PC-3 (cell line): ENCODE results near the gene CHST11. TPM values are rescaled to one million over a fixed set of nuclear protein-coding genes. Genes with fewer than 3 reads are reported as not detected.

ENCODE experiments used
- ATAC-seq: fragments of 200-7000 bp; cut with Tn5 transposase; 2 replicates; pipeline ENCODE4 v1.9.1; 2020; ENCODE audit warnings: mild to moderate bottlenecking, moderate library complexity
- BruUV-seq: library from RNA; stranded (reverse); fragments of 400-500 nt; replicated peaks from 2 replicates; lab custom pipeline; 2021; lab: Mats Ljungman, UMichigan
- CTCF ChIA-PET: fragments of 300-600 bp; sonication (Branson Sonifier 250); formaldehyde crosslinking; loops from one replicate; lab custom pipeline; 2022; ENCODE audit warnings: antibody characterized with exemption; lab: Charles Lee
- POLR2A ChIA-PET: fragments of 300-600 bp; sonication (Branson Sonifier 250); formaldehyde crosslinking; loops from one replicate; lab custom pipeline; 2022; ENCODE audit warnings: antibody characterized with exemption; ENCODE audit not compliant: unreplicated experiment; lab: Charles Lee
- DNase-seq: peaks from one replicate; pipeline ENCODE4 v3.0.0-alpha.2; 2015
- H2AFZ ChIP-seq: fragments of 300-600 bp; sonication (generic); 2 replicates; pipeline ENCODE4 v1.6.0; 2016; ENCODE audit warnings: antibody characterized with exemption, low read length
- H3F3A ChIP-seq: fragments of 300-600 bp; sonication (generic); one replicate; pipeline ENCODE4 v1.6.0; 2017; ENCODE audit warnings: antibody characterized with exemption, low read length, control low read depth, mild to moderate bottlenecking; ENCODE audit not compliant: unreplicated experiment
- H3K27ac ChIP-seq: fragments of 300-600 bp; sonication (generic); 2 replicates; pipeline ENCODE4 v1.5.1; 2016; ENCODE audit warnings: mild to moderate bottlenecking, low read length
- H3K27me3 ChIP-seq: fragments of 300-600 bp; sonication (generic); 2 replicates; pipeline ENCODE4 v1.6.1; 2016; ENCODE audit warnings: low read length, mixed read lengths
- H3K36me3 ChIP-seq: fragments of 300-600 bp; sonication (generic); 2 replicates; pipeline ENCODE4 v1.6.1; 2016; ENCODE audit warnings: low read depth, mixed run types, low read length, mixed read lengths
- H3K4me1 ChIP-seq: fragments of 300-600 bp; sonication (generic); 2 replicates; pipeline ENCODE4 v1.5.1; 2016; ENCODE audit warnings: low read length; ENCODE audit not compliant: insufficient read depth
- H3K4me2 ChIP-seq: fragments of 300-600 bp; sonication (generic); 2 replicates; pipeline ENCODE4 v1.6.0; 2016; ENCODE audit warnings: low read length
- H3K4me3 ChIP-seq: fragments of 300-600 bp; sonication (generic); 2 replicates; pipeline ENCODE4 v1.5.1; 2016; ENCODE audit warnings: mild to moderate bottlenecking, low read length, mixed read lengths
- H3K79me2 ChIP-seq: fragments of 300-600 bp; sonication (generic); 2 replicates; pipeline ENCODE4 v1.6.1; 2017; ENCODE audit warnings: low read length, mixed read lengths
- H3K9ac ChIP-seq: fragments of 300-600 bp; sonication (generic); 2 replicates; pipeline ENCODE4 v1.6.0; 2016; ENCODE audit warnings: mild to moderate bottlenecking, low read length
- H3K9me2 ChIP-seq: fragments of 300-600 bp; sonication (generic); replicated peaks from 2 replicates; pipeline ENCODE4 v1.6.1; 2016; ENCODE audit warnings: mixed run types, low read length, mixed read lengths
- H3K9me3 ChIP-seq: fragments of 300-600 bp; sonication (generic); 2 replicates; pipeline ENCODE4 v1.6.1; 2016; ENCODE audit warnings: low read length, mixed read lengths
- H4K20me1 ChIP-seq: fragments of 300-600 bp; sonication (generic); 2 replicates; pipeline ENCODE4 v1.6.1; 2016; ENCODE audit warnings: low read length, mixed read lengths
- EZH2 ChIP-seq: fragments of 300-600 bp; sonication (generic); IDR thresholded peaks from one replicate; pipeline ENCODE4 v1.6.1; 2017; ENCODE audit warnings: antibody characterized with exemption, mild to moderate bottlenecking, low read length; ENCODE audit not compliant: unreplicated experiment
- EZH2phosphoT487 ChIP-seq: fragments of 300-600 bp; sonication (generic); IDR thresholded peaks from 2 replicates; pipeline ENCODE4 v1.6.1; 2018; ENCODE audit warnings: mild to moderate bottlenecking, antibody characterized with exemption, low read length, borderline replicate concordance
- intact Hi-C: fragments of 100-400 bp; cut with micrococcal nuclease; formaldehyde crosslinking; loops from 2 replicates; pipeline ENCODE4 v1.9.0; 2023
- total RNA-seq: library from RNA; depleted of rRNA; stranded (reverse); fragments of >200 nt; gene quantifications from 2 replicates; pipeline ENCODE4 v1.2.3, GENCODE V29; 2014
- TF ChIP-seq, protein P1 (sequence below): fragments of 300-600 bp; sonication (generic); conservative IDR thresholded peaks from 2 replicates; pipeline ENCODE4 v1.5.1; 2017; ENCODE audit warnings: antibody characterized with exemption, low read depth, mild to moderate bottlenecking, low read length

CHST11 gene
- total RNA-seq, 1 experiment from 2014 or later, result 53.5 TPM

DNA sequence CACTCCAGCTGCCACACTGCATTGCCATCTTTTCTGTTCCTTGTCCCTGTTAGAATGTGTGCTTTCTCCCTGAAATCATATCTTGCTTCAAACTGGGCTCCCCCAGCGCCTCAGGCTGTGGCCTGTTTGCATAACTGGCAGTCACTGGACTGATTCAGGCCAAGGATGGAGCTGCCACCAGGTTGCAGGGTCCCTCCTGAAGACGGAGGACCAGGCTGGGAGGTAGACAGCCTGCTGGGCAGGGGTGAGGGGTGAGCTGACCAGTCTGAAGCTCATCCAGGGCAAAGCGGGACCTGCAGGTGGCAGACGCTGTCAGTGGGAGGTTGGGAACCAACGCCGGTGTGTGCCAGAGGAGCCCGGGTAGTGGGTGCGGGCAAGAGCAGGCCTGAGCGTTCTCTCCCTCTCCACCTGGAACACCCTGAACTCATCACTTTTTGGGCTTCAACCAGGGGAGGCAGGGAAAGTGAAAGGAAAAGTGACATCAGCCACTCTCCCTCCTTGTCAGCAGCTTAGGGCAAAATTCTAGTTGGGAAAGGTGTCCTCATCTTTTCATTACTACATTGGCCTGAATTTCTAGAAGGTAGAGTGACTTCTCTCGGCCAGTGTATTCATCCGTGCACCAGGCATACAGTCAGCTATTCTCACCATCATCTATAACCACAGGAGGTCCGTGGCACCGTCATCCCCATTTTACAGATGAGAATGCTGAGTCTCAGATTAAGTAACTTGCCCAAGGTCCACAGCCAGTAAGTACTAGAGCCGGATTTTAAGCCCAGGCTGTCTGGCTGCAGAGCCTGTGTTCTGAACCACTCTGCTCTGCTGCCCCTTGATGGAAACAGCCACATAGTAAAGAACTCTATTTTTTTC lies 282.3 kb downstream of the CHST11 start:
- BruUV-seq, result no TSS peak
- ChIA-PET CTCF (no interaction called here), POLR2A (no interaction called here)
- no peaks in the 10 kb centered on the region for H3F3A ChIP-seq
- no peaks in the 10 kb centered on the region for H4K20me1 ChIP-seq
- no peak overlapping the region for H3K4me2 ChIP-seq
- H3K79me2 ChIP-seq, result no peaks in the 10 kb centered on the region
- H3K27me3 ChIP-seq, result no peaks in the 10 kb centered on the region
- TF ChIP-seq EZH2phosphoT487 (no peak), EZH2 (no peak)
- TF ChIP-seq, protein P1, sequence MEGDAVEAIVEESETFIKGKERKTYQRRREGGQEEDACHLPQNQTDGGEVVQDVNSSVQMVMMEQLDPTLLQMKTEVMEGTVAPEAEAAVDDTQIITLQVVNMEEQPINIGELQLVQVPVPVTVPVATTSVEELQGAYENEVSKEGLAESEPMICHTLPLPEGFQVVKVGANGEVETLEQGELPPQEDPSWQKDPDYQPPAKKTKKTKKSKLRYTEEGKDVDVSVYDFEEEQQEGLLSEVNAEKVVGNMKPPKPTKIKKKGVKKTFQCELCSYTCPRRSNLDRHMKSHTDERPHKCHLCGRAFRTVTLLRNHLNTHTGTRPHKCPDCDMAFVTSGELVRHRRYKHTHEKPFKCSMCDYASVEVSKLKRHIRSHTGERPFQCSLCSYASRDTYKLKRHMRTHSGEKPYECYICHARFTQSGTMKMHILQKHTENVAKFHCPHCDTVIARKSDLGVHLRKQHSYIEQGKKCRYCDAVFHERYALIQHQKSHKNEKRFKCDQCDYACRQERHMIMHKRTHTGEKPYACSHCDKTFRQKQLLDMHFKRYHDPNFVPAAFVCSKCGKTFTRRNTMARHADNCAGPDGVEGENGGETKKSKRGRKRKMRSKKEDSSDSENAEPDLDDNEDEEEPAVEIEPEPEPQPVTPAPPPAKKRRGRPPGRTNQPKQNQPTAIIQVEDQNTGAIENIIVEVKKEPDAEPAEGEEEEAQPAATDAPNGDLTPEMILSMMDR, result no peak
- DNase-seq, result no peak
- no peak overlapping the region for H2AFZ ChIP-seq
- no peaks in the 10 kb centered on the region for H3K36me3 ChIP-seq
- H3K4me1 ChIP-seq, result no peaks in the 10 kb centered on the region
- no peaks in the 10 kb centered on the region for H3K9me2 ChIP-seq
- H3K9me3 ChIP-seq, result no peaks in the 10 kb centered on the region
- no peak overlapping the region for H3K4me3 ChIP-seq
- H3K27ac ChIP-seq, result no peak overlapping the region
- no peak for ATAC-seq
- no peak overlapping the region for H3K9ac ChIP-seq
- intact Hi-C loops, result no loop called here

DNA sequence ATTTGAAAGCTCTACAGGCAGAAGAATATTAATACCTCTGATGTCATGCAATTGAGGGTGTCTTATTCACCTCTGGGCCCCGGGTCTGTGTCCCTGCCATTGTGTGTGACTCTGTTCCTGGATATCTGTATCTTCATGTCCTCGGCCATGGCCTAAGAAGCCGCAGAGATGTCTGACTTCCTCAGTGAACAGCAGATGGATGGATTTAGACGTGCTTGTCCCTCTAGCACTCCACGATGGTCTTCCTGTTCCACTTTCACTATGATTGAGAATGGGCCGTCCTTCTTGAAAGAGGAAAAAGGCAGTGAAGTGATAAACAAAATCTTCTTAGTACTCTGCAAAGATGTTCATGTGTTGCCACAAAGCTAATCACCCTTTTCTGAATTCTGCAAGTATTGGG lies 283.9 kb downstream of the CHST11 start:
- CTCF ChIA-PET, result no interaction called here
- DNase-seq, result no peak
- no peak overlapping the region for H2AFZ ChIP-seq
- H3F3A ChIP-seq, result no peaks in the 10 kb centered on the region
- no peak for ATAC-seq
- no TSS peak for BruUV-seq
- H3K4me3 ChIP-seq, result no peak overlapping the region
- POLR2A ChIA-PET, result no interaction called here
- no peaks in the 10 kb centered on the region for H3K27me3 ChIP-seq
- no peak for TF ChIP-seq EZH2phosphoT487
- TF ChIP-seq, protein P1, result no peak
- TF ChIP-seq EZH2, result no peak
- no peaks in the 10 kb centered on the region for H3K9me3 ChIP-seq
- intact Hi-C loops, result no loop called here
- H3K4me1 ChIP-seq, result no peaks in the 10 kb centered on the region
- no peaks in the 10 kb centered on the region for H4K20me1 ChIP-seq
- no peak overlapping the region for H3K9ac ChIP-seq
- H3K27ac ChIP-seq, result no peak overlapping the region
- H3K79me2 ChIP-seq, result no peaks in the 10 kb centered on the region
- no peak overlapping the region for H3K4me2 ChIP-seq
- no peaks in the 10 kb centered on the region for H3K9me2 ChIP-seq
- H3K36me3 ChIP-seq, result no peaks in the 10 kb centered on the region

- Histone ChIP-seq H3K4me1 (no peaks in the 10 kb centered on the region), H3F3A (no peaks in the 10 kb centered on the region), H3K9ac (no peak overlapping the region), H3K4me2 (no peak overlapping the region), H3K36me3 (no peaks in the 10 kb centered on the region), H4K20me1 (no peaks in the 10 kb centered on the region), H3K4me3 (no peak overlapping the region), H3K27ac (no peak overlapping the region), H3K27me3 (no peaks in the 10 kb centered on the region), H3K9me2 (no peaks in the 10 kb centered on the region), H3K79me2 (no peaks in the 10 kb centered on the region), H3K9me3 (no peaks in the 10 kb centered on the region), H2AFZ (no peak overlapping the region)
- ChIA-PET CTCF (no interaction called here), POLR2A (no interaction called here)
- DNase-seq (no peak), ATAC-seq (no peak)
- BruUV-seq, result no TSS peak
- intact Hi-C loops, result no loop called here
- TF ChIP-seq EZH2phosphoT487, result no peak
- no peak for TF ChIP-seq EZH2
- TF ChIP-seq, protein P1, result no peak
Measured at GRCh38 chr12:104741077-104741476, 284.3 kb downstream of the CHST11 start.
